Rectal smooth muscle tissue (tissue), 1 donor: ENCODE results near the gene NCF4.

Experiments used
- H3K27ac ChIP-seq: one replicate; pipeline ENCODE4 v1.7.0; 2013; ENCODE audit warnings: low read depth, low read length, inconsistent platforms
- H3K27me3 ChIP-seq: one replicate; pipeline ENCODE4 v1.7.0; 2013; ENCODE audit warnings: low read length; ENCODE audit not compliant: control insufficient read depth, insufficient read depth
- H3K36me3 ChIP-seq: one replicate; pipeline ENCODE4 v1.7.0; 2013; ENCODE audit warnings: low read length; ENCODE audit not compliant: control insufficient read depth, insufficient read depth
- H3K4me1 ChIP-seq: one replicate; pipeline ENCODE4 v1.7.0; 2013; ENCODE audit warnings: low read length; ENCODE audit not compliant: control insufficient read depth, insufficient read depth
- H3K4me3 ChIP-seq: one replicate; pipeline ENCODE4 v1.7.0; 2013; ENCODE audit warnings: low read length
- H3K9ac ChIP-seq: one replicate; pipeline ENCODE4 v1.7.0; 2013; ENCODE audit warnings: low read length

Gene NCF4

GRCh38 chr22:36860438-36860820 lies 377 bp upstream of the NCF4 start:
- Histone ChIP-seq H3K27ac (no peak overlapping the region), H3K27me3 (peaks cover under 1% of the 10 kb centered on the region), H3K9ac (no peak overlapping the region), H3K4me1 (peaks cover 3% of the 10 kb centered on the region), H3K36me3 (no peaks in the 10 kb centered on the region), H3K4me3 (no peak overlapping the region)

DNA sequence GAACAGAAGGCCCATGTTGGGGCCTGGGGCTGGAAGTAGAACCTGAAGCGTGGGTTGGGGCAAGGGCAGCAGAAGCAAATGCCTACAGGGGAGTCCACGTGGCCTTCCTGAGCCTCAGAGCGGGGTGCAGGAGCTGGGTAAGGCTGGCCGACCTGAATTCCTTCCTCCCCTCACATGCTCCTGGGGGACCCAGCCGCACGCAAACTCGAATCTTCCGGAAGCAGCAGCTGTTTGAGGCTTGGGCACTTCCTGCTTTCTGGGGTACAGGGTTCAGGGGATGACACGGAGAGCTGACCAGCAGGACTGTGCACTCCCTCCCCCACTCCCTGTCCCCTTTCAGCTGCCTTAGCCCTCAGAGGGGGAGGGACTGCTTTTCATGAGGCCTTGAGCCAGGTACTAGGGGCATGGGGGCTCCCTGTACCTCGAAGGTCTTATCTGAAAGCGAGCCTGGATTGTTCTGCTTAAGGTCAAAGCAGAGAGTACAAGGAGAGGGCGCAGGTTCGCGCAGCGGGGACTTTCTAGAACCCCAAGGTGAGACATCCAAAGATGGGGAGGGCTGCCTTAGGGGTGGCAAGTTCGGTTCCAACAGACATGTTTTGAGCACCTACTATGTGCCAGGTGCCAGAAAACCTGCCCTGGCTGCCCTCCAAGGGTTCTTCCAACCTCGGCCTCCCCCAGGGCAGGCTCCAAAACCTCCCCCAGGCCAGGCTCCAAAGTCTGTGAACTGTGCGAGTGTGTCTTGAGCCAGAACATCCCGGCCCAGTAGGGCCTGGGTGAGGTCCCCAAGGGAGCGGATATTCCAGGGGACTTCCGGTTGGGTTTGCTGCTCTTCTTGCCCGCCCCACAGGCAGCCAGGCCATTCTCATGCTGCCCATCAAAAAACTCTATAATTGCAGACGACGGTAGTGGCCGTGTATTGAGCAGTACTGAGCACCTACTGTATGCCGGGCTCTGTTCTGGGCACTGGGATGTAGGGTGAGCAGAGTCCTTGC lies 1.7 kb downstream of the NCF4 start:
- Histone ChIP-seq H3K4me3 (no peak overlapping the region), H3K9ac (no peak overlapping the region), H3K27me3 (peaks cover 4% of the 10 kb centered on the region), H3K4me1 (no peaks in the 10 kb centered on the region), H3K36me3 (no peaks in the 10 kb centered on the region), H3K27ac (no peak overlapping the region)

DNA sequence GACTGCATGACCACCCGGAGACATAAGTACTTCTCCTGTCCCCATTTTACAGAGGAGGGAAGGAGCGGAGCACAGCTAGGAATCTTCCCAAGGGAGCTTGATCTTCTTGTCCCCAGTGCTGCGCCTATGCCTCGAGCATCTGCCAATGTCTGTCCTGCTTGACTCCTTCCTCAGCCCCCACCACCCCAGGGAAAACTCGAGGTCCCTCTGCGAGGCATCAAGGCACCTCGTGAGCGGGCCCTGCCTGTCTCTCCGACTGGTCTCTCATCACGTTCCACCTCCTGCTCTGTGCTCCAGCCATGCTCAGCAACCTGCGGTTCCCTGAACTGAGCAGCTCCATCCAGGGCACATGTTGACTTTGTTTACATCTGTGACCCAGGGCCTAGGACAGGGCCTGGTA lies 2.5 kb downstream of the NCF4 start:
- Histone ChIP-seq H3K27ac (no peak overlapping the region), H3K4me3 (no peak overlapping the region), H3K4me1 (no peaks in the 10 kb centered on the region), H3K27me3 (peaks cover 4% of the 10 kb centered on the region), H3K9ac (no peak overlapping the region), H3K36me3 (no peaks in the 10 kb centered on the region)

- Histone ChIP-seq H3K4me3 (no peak overlapping the region), H3K27ac (no peak overlapping the region), H3K9ac (no peak overlapping the region), H3K36me3 (no peaks in the 10 kb centered on the region), H3K4me1 (no peaks in the 10 kb centered on the region), H3K27me3 (peaks cover 4% of the 10 kb centered on the region)
Measured at GRCh38 chr22:36863979-36864378, 3.2 kb downstream of the NCF4 start.

GRCh38 chr22:36864454-36865215 lies 3.8 kb downstream of the NCF4 start:
- no peak overlapping the region for H3K4me3 ChIP-seq
- no peaks in the 10 kb centered on the region for H3K36me3 ChIP-seq
- H3K9ac ChIP-seq: no peak overlapping the region
- H3K27ac ChIP-seq: no peak overlapping the region
- peaks cover 4% of the 10 kb centered on the region for H3K27me3 ChIP-seq
- H3K4me1 ChIP-seq: no peaks in the 10 kb centered on the region

DNA sequence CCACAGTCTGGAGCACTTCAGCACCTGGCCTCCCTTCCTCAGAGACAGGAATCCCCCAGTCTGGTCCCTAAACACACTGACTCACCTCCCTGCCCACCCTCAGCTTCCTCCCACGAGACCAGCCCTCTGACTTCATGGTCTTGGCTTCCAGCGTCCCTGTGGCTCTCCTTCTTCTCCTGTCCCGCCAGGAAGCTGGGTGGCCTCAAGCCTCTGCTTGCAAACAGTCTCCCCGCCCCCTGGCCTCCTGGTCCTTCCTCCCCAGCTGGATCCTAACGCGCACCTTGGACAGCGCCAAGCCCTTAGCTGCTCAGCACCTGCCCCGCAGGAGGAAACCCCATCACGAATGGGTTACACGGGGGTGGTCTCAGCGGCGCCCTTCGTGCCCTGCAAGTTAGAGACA lies 4.5 kb downstream of the NCF4 start:
- Histone ChIP-seq H3K9ac (no peak overlapping the region), H3K36me3 (no peaks in the 10 kb centered on the region), H3K27ac (no peak overlapping the region), H3K4me1 (no peaks in the 10 kb centered on the region), H3K4me3 (no peak overlapping the region), H3K27me3 (peaks cover 4% of the 10 kb centered on the region)

DNA sequence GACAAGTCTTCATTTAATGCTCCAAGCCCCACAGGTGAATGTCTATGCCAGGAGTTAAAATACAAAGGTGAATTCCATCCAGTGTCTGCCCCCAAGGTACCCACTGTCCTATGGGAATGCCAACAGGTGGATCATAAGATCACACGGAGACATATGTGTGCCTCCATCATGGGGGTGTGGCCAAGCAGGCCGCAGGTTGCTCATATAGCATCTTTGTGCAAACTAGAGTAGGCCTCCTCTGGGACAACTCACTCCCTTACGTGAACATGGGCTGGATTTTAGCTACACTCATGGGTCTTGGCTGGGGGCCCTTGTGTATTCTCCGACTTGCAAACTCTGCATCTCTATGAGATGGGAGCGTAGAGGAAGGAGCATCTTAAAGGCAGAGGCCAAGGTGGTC lies 6.9 kb downstream of the NCF4 start:
- Histone ChIP-seq H3K9ac (no peak overlapping the region), H3K36me3 (peaks cover 1% of the 10 kb centered on the region), H3K27me3 (peaks cover 4% of the 10 kb centered on the region), H3K4me3 (no peak overlapping the region), H3K27ac (no peak overlapping the region), H3K4me1 (no peaks in the 10 kb centered on the region)

DNA sequence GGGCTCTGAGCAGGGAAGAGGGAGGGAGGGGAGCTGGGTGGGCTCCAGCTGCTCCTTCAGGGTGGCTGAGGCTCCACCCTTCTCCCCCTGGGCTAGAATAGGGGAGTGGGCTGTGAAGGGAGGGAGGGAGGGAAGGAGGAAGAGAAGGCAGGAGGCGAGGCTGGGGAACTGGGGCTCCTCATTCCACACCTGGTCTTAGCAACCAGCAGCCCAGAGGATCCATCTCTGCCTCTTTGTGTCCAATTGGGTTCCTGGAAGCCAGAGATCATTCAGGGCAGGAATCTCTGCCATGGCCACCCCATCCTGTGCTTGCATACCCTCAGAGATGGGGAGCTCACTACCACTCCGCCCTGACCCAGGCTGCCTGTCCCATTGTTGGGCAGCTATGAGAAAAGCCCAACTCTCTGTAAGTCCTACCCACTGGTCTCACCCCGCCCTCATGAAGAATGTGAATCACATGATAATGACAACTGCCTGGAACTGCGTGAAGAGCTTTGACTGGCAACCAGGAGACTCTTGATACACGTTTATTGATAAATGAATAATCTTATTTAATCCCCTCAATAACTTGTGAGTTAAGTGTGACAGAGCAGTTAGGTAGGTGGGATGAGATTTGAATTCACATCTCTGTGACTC lies 7.9 kb downstream of the NCF4 start:
- Histone ChIP-seq H3K36me3 (peaks cover 2% of the 10 kb centered on the region), H3K9ac (no peak overlapping the region), H3K27me3 (peaks cover 4% of the 10 kb centered on the region), H3K27ac (no peak overlapping the region), H3K4me1 (peaks cover under 1% of the 10 kb centered on the region), H3K4me3 (no peak overlapping the region)

DNA sequence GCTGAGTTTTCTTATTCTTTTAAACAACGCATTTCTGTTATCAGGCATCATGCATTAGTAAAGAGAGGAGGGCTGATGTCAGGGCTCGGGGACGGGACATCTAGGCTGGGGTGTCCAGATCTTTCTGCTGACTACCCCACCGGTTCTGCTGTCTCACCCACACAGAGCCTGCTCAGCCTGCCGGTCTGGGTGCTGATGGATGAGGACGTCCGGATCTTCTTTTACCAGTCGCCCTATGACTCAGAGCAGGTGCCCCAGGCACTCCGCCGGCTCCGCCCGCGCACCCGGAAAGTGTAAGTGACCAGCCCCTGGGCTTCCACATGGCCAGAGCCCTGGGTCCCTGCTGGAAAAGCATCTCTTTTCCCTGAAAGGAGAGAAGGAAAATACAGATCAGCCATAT lies 9.4 kb downstream of the NCF4 start:
- Histone ChIP-seq H3K27me3 (peaks cover 4% of the 10 kb centered on the region), H3K36me3 (peaks cover 2% of the 10 kb centered on the region), H3K4me1 (peaks cover 3% of the 10 kb centered on the region), H3K27ac (no peak overlapping the region), H3K4me3 (no peak overlapping the region), H3K9ac (no peak overlapping the region)

DNA sequence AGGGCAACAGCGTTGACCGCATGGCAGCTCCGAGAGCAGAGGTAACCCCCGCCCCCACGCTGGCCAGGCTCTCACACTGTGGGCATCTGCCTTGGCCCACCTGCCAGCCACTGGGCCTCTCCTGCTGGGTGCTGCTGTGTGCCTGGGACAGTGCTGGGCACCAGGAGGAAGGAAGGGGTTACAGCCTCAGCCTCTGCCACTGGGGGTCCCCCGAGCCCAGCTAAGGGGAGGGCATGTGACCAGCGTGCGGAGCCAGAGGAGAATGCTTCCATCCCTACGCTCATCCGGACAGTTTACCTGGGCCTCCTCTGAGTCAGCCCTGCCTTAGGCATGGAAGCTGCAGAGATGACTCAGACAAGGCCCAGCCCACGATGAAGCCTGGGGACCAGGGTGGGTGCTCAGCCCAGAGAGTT lies 10.9 kb downstream of the NCF4 start:
- no peak overlapping the region for H3K4me3 ChIP-seq
- no peak overlapping the region for H3K27ac ChIP-seq
- no peak overlapping the region for H3K9ac ChIP-seq
- H3K27me3 ChIP-seq: no peaks in the 10 kb centered on the region
- peaks cover 3% of the 10 kb centered on the region for H3K4me1 ChIP-seq
- peaks cover 2% of the 10 kb centered on the region for H3K36me3 ChIP-seq

- Histone ChIP-seq H3K27me3 (no peaks in the 10 kb centered on the region), H3K27ac (no peak overlapping the region), H3K36me3 (peaks cover 2% of the 10 kb centered on the region), H3K4me3 (no peak overlapping the region), H3K9ac (no peak overlapping the region), H3K4me1 (peaks cover 3% of the 10 kb centered on the region)
Measured at GRCh38 chr22:36872084-36872483, 11.3 kb downstream of the NCF4 start.

GRCh38 chr22:36872866-36873498 lies 12.2 kb downstream of the NCF4 start:
- Histone ChIP-seq H3K36me3 (peaks cover 2% of the 10 kb centered on the region), H3K4me1 (peaks cover 3% of the 10 kb centered on the region), H3K9ac (no peak overlapping the region), H3K4me3 (no peak overlapping the region), H3K27me3 (no peaks in the 10 kb centered on the region), H3K27ac (no peak overlapping the region)
